IMR-90 (cell line): ENCODE results near the gene SNCA. TPM values are rescaled to one million over a fixed set of nuclear protein-coding genes. Genes with fewer than 3 reads are reported as not detected.

ENCODE experiments used
- ATAC-seq: fragments of 200-7000 bp; cut with Tn5 transposase; 2 replicates; pipeline ENCODE4 v1.9.1; 2020; ENCODE audit warnings: low read depth, mild to moderate bottlenecking, moderate library complexity
- BruUV-seq: library from RNA; stranded (reverse); fragments of 400-500 nt; replicated peaks from 2 replicates; lab custom pipeline; 2021; lab: Mats Ljungman, UMichigan
- CTCF ChIA-PET: fragments of 300-600 bp; formaldehyde crosslinking; extraction: SDS; loops from one replicate; lab custom pipeline; 2021; ENCODE audit warnings: antibody characterized with exemption; lab: Yijun Ruan, JAX
- POLR2A ChIA-PET: fragments of 300-600 bp; sonication (Branson Sonifier 250); formaldehyde crosslinking; loops from one replicate; lab custom pipeline; 2022; ENCODE audit warnings: antibody characterized with exemption; ENCODE audit not compliant: unreplicated experiment; lab: Charles Lee
- DNase-seq: peaks from one replicate; pipeline ENCODE4 v3.0.0; 2013
- H2AFZ ChIP-seq: replicated peaks from 2 replicates; pipeline ENCODE3; 2013; ENCODE audit warnings: low read length, mild to moderate bottlenecking; ENCODE audit not compliant: poor library complexity
- H2AK5ac ChIP-seq: 2 replicates; pipeline ENCODE4 v1.6.1; 2013; ENCODE audit warnings: low read depth, low read length, inconsistent platforms
- H2AK9ac ChIP-seq: replicated peaks from 2 replicates; pipeline ENCODE3; 2013; ENCODE audit warnings: mild to moderate bottlenecking, low read depth, low read length, moderate library complexity; ENCODE audit not compliant: poor library complexity
- H2BK120ac ChIP-seq: 2 replicates; pipeline ENCODE4 v1.6.1; 2013; ENCODE audit warnings: low read depth, low read length, inconsistent platforms
- H2BK15ac ChIP-seq: 3 replicates; pipeline ENCODE4 v1.6.1; 2013; ENCODE audit warnings: low read depth, low read length, inconsistent platforms
- H2BK20ac ChIP-seq: 2 replicates; pipeline ENCODE4 v1.6.1; 2013; ENCODE audit warnings: low read depth, mild to moderate bottlenecking, inconsistent platforms, low read length, moderate library complexity
- H2BK5ac ChIP-seq: 2 replicates; pipeline ENCODE4 v1.6.1; 2013; ENCODE audit warnings: mild to moderate bottlenecking, low read depth, low read length, inconsistent platforms; ENCODE audit not compliant: poor library complexity, severe bottlenecking
- H3K14ac ChIP-seq: replicated peaks from 2 replicates; pipeline ENCODE4 v1.6.1; 2013; ENCODE audit warnings: low read depth, low read length, inconsistent platforms
- H3K18ac ChIP-seq: 2 replicates; pipeline ENCODE4 v1.6.1; 2013; ENCODE audit warnings: low read depth, low read length, control low read depth
- H3K23ac ChIP-seq: 2 replicates; pipeline ENCODE4 v1.6.1; 2013; ENCODE audit warnings: low read depth, low read length, inconsistent platforms
- H3K27ac ChIP-seq: 2 replicates; pipeline ENCODE4 v1.5.1; 2013; ENCODE audit warnings: mild to moderate bottlenecking, control low read depth, low read length; ENCODE audit not compliant: insufficient read depth
- H3K27me3 ChIP-seq: 2 replicates; pipeline ENCODE4 v1.6.1; 2013; ENCODE audit warnings: low read length; ENCODE audit not compliant: control insufficient read depth, insufficient read depth
- H3K36me3 ChIP-seq: 2 replicates; pipeline ENCODE4 v1.6.1; 2013; ENCODE audit warnings: low read length, mixed read lengths; ENCODE audit not compliant: control insufficient read depth, insufficient read depth
- H3K4ac ChIP-seq: 2 replicates; pipeline ENCODE4 v1.6.1; 2013; ENCODE audit warnings: low read depth, low read length, inconsistent platforms
- H3K4me1 ChIP-seq: 2 replicates; pipeline ENCODE4 v1.6.1; 2013; ENCODE audit warnings: low read length, mixed read lengths; ENCODE audit not compliant: control insufficient read depth, insufficient read depth
- H3K4me2 ChIP-seq: 2 replicates; pipeline ENCODE4 v1.6.1; 2013; ENCODE audit warnings: low read depth, mild to moderate bottlenecking, control low read depth, low read length, moderate library complexity
- H3K4me3 ChIP-seq: 2 replicates; pipeline ENCODE4 v1.5.1; 2013; ENCODE audit warnings: low read depth, mild to moderate bottlenecking, control low read depth, low read length, moderate library complexity; ENCODE audit not compliant: insufficient read depth
- H3K56ac ChIP-seq: 2 replicates; pipeline ENCODE4 v1.6.1; 2013; ENCODE audit warnings: low read length, inconsistent platforms; ENCODE audit not compliant: insufficient read depth; ENCODE audit errors: extremely low read depth
- H3K79me1 ChIP-seq, 2 experiments: 2 replicates each; pipeline ENCODE4 v1.6.1; 2013; ENCODE audit warnings: low read length in 2 of 2, inconsistent platforms in 1 of 2, low read depth in 1 of 2
- H3K9ac ChIP-seq: 2 replicates; pipeline ENCODE4 v1.6.1; 2013; ENCODE audit warnings: low read depth, low read length, control low read depth
- H3K9me1 ChIP-seq: 2 replicates; pipeline ENCODE4 v1.6.1; 2013; ENCODE audit warnings: low read length, inconsistent platforms; ENCODE audit not compliant: insufficient read depth
- H3K9me3 ChIP-seq: 2 replicates; pipeline ENCODE4 v1.6.1; 2013; ENCODE audit warnings: low read length; ENCODE audit not compliant: control insufficient read depth, insufficient read depth
- H4K20me1 ChIP-seq: 2 replicates; pipeline ENCODE4 v1.6.1; 2013; ENCODE audit warnings: low read length, inconsistent platforms; ENCODE audit not compliant: insufficient read depth
- H4K5ac ChIP-seq: 2 replicates; pipeline ENCODE4 v1.6.1; 2013; ENCODE audit warnings: mild to moderate bottlenecking, low read depth, low read length, control low read depth
- H4K8ac ChIP-seq, 2 experiments: 2 replicates each; pipeline ENCODE4 v1.6.1; 2013; ENCODE audit warnings: low read depth in 2 of 2, low read length in 2 of 2, control low read depth in 1 of 2, inconsistent platforms in 1 of 2
- H4K91ac ChIP-seq: 2 replicates; pipeline ENCODE4 v1.6.1; 2013; ENCODE audit warnings: low read depth, low read length, inconsistent platforms; ENCODE audit not compliant: insufficient read depth
- BHLHE40 ChIP-seq: fragments of 150-350 bp; IDR thresholded peaks from 2 replicates; pipeline ENCODE4 v1.6.1; 2016; ENCODE audit warnings: mild to moderate bottlenecking, low read depth, low read length
- CEBPB ChIP-seq: IDR thresholded peaks from 2 replicates; pipeline ENCODE4 v1.6.1; 2012; ENCODE audit warnings: low read depth, low read length, improper control_type of control experiment
- CHD1 ChIP-seq: IDR thresholded peaks from 2 replicates; pipeline ENCODE4 v1.6.1; 2012; ENCODE audit warnings: low read depth, low read length, improper control_type of control experiment
- FOS ChIP-seq: fragments of 150-350 bp; IDR thresholded peaks from 2 replicates; pipeline ENCODE4 v1.6.1; 2016; ENCODE audit warnings: low read depth, low read length
- MAFK ChIP-seq: IDR thresholded peaks from 2 replicates; pipeline ENCODE4 v1.6.1; 2012; ENCODE audit warnings: low read depth, low read length, improper control_type of control experiment
- MAZ ChIP-seq: IDR thresholded peaks from 2 replicates; pipeline ENCODE4 v1.6.1; 2012; ENCODE audit warnings: low read depth, mild to moderate bottlenecking, low read length, improper control_type of control experiment, moderate library complexity, borderline replicate concordance
- MXI1 ChIP-seq: IDR thresholded peaks from 2 replicates; pipeline ENCODE4 v1.6.1; 2012; ENCODE audit warnings: low read depth, mild to moderate bottlenecking, low read length, moderate library complexity, borderline replicate concordance
- NFE2L2 ChIP-seq: fragments of 150-350 bp; IDR thresholded peaks from 2 replicates; pipeline ENCODE4 v1.6.1; 2016; ENCODE audit warnings: low read depth, mild to moderate bottlenecking, low read length
- POLR2A ChIP-seq: IDR thresholded peaks from 2 replicates; pipeline ENCODE4 v1.6.1; 2012; ENCODE audit warnings: mild to moderate bottlenecking, low read depth, low read length
- RAD21 ChIP-seq: IDR thresholded peaks from 2 replicates; pipeline ENCODE4 v1.6.1; 2012; ENCODE audit warnings: low read length, improper control_type of control experiment
- RCOR1 ChIP-seq: IDR thresholded peaks from 2 replicates; pipeline ENCODE4 v1.6.1; 2012; ENCODE audit warnings: mild to moderate bottlenecking, low read length, improper control_type of control experiment; ENCODE audit not compliant: insufficient replicate concordance
- RFX5 ChIP-seq: IDR thresholded peaks from 2 replicates; pipeline ENCODE4 v1.8.0; 2012; ENCODE audit warnings: low read depth, mild to moderate bottlenecking, low read length, moderate library complexity
- SMC3 ChIP-seq: fragments of 150-350 bp; IDR thresholded peaks from 2 replicates; pipeline ENCODE4 v1.6.1; 2016; ENCODE audit warnings: low read depth, mild to moderate bottlenecking, antibody characterized with exemption, low read length, moderate library complexity
- WGBS, 2 experiments: methylation state at CpG; one replicate each; pipeline versions ENCODE4 v1.1.5 to v1.1.7; 2013; ENCODE audit warnings: missing lambda C conversion rate in 2 of 2; ENCODE audit not compliant: insufficient read length in 1 of 2; ENCODE audit errors: extremely low coverage in 2 of 2; 5-methylcytosine and 5-hydroxymethylcytosine counted together
- dilution Hi-C: fragments of 300-500 bp; cut with HindIII; formaldehyde crosslinking; loops from one replicate; pipeline ENCODE4 v1.14.3; 2018; ENCODE audit warnings: low sequenced_read_pairs; ENCODE audit not compliant: unreplicated experiment
- in situ Hi-C: fragments of 300-500 bp; cut with MboI; formaldehyde crosslinking; loops from 3 replicates; pipeline ENCODE4 v1.14.3; 2019; ENCODE audit warnings: low sequenced_read_pairs, inconsistent platforms, mixed read lengths
- intact Hi-C: fragments of 100-400 bp; cut with micrococcal nuclease; formaldehyde crosslinking; loops from 2 replicates; pipeline ENCODE4 v1.10.0; 2022
- polyA plus RNA-seq, 3 experiments: library from polyadenylated mRNA; depleted of rRNA; stranded (reverse); fragments of >200 nt; gene quantifications; 2 replicates each; pipeline ENCODE4 v1.2.3, GENCODE V29; 2012; ENCODE audit warnings: low replicate concordance in 1 of 3
- total RNA-seq: library from RNA; depleted of rRNA; stranded (reverse); fragments of >200 nt; gene quantifications from 2 replicates; pipeline ENCODE4 v1.2.3, GENCODE V29; 2012
- TF ChIP-seq, protein P1 (sequence below): fragments of 150-350 bp; IDR thresholded peaks from 2 replicates; pipeline ENCODE4 v1.6.1; 2017; ENCODE audit warnings: mild to moderate bottlenecking, antibody characterized with exemption, low read length, low read depth
- TF ChIP-seq, protein P2 (sequence below): fragments of 150-350 bp; IDR thresholded peaks from 2 replicates; pipeline ENCODE4 v1.6.1; 2016; ENCODE audit warnings: low read depth, mild to moderate bottlenecking, low read length, moderate library complexity, borderline replicate concordance
- TF ChIP-seq, protein P3 (sequence below): conservative IDR thresholded peaks from 2 replicates; pipeline ENCODE4 v1.5.1; 2012; ENCODE audit warnings: mild to moderate bottlenecking, low read depth, low read length, improper control_type of control experiment

The SNCA gene
- total and polyA plus RNA-seq, 2 of the 4 experiments (the other 2 are of a cell fraction) = 0.36 to 0.46 TPM

DNA sequence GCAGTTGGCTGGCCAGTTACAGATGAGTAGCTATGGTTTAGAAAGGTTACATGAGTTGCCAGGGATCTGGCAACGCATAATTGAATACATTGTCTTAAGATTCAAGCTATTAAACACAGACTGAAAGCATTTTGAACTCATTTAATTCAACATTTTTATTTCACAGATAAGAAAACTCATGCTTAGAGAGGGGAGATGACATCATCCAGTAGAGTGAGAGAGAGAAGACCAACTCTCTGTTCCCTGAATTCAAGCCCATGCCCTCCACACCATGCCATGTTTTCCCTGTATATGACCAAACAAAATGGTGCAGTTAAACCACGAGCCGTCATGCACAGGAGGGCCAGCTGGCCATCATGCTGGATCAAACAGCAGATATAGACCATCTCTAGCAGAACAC is 22.6 kb downstream of the SNCA start:
- H4K8ac ChIP-seq = no peak overlapping the region
- no peak overlapping the region for H2AK5ac ChIP-seq
- no peak overlapping the region for H3K4me2 ChIP-seq
- intact Hi-C loops = no loop called here
- H3K18ac ChIP-seq = no peak overlapping the region
- no peak overlapping the region for H3K14ac ChIP-seq
- H3K23ac ChIP-seq = no peak overlapping the region
- H3K9me1 ChIP-seq = no peaks in the 10 kb centered on the region
- dilution Hi-C loops = no loop called here
- H3K4ac ChIP-seq = no peak overlapping the region
- H3K27me3 ChIP-seq = no peaks in the 10 kb centered on the region
- H3K9me3 ChIP-seq = no peaks in the 10 kb centered on the region
- no peak overlapping the region for H2AFZ ChIP-seq
- no peak overlapping the region for H3K4me3 ChIP-seq
- H4K20me1 ChIP-seq = no peaks in the 10 kb centered on the region
- TF ChIP-seq BHLHE40 (no peak), POLR2A (no peak), RFX5 (no peak), FOS (no peak), RCOR1 (no peak), RAD21 (no peak), SMC3 (no peak), MAZ (no peak), NFE2L2 (no peak), MAFK (no peak), CHD1 (no peak), CEBPB (no peak), MXI1 (no peak)
- TF ChIP-seq, protein P1, sequence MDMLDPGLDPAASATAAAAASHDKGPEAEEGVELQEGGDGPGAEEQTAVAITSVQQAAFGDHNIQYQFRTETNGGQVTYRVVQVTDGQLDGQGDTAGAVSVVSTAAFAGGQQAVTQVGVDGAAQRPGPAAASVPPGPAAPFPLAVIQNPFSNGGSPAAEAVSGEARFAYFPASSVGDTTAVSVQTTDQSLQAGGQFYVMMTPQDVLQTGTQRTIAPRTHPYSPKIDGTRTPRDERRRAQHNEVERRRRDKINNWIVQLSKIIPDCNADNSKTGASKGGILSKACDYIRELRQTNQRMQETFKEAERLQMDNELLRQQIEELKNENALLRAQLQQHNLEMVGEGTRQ = no peak
- TF ChIP-seq, protein P2, sequence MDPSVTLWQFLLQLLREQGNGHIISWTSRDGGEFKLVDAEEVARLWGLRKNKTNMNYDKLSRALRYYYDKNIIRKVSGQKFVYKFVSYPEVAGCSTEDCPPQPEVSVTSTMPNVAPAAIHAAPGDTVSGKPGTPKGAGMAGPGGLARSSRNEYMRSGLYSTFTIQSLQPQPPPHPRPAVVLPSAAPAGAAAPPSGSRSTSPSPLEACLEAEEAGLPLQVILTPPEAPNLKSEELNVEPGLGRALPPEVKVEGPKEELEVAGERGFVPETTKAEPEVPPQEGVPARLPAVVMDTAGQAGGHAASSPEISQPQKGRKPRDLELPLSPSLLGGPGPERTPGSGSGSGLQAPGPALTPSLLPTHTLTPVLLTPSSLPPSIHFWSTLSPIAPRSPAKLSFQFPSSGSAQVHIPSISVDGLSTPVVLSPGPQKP = no peak
- TF ChIP-seq, protein P3, sequence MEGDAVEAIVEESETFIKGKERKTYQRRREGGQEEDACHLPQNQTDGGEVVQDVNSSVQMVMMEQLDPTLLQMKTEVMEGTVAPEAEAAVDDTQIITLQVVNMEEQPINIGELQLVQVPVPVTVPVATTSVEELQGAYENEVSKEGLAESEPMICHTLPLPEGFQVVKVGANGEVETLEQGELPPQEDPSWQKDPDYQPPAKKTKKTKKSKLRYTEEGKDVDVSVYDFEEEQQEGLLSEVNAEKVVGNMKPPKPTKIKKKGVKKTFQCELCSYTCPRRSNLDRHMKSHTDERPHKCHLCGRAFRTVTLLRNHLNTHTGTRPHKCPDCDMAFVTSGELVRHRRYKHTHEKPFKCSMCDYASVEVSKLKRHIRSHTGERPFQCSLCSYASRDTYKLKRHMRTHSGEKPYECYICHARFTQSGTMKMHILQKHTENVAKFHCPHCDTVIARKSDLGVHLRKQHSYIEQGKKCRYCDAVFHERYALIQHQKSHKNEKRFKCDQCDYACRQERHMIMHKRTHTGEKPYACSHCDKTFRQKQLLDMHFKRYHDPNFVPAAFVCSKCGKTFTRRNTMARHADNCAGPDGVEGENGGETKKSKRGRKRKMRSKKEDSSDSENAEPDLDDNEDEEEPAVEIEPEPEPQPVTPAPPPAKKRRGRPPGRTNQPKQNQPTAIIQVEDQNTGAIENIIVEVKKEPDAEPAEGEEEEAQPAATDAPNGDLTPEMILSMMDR = no peak
- ChIA-PET CTCF (interaction anchor here (0.6 kb wide), 1 partner anchor 1099 kb away, joined by 3 read pairs; no protein-coding TSS in a partner anchor), POLR2A (no interaction called here)
- no peak overlapping the region for H3K56ac ChIP-seq
- H3K27ac ChIP-seq = no peak overlapping the region
- no peaks in the 10 kb centered on the region for H3K79me1 ChIP-seq
- no peak overlapping the region for H4K5ac ChIP-seq
- no TSS peak for BruUV-seq
- no peak overlapping the region for H2BK120ac ChIP-seq
- no peaks in the 10 kb centered on the region for H3K36me3 ChIP-seq
- no peak overlapping the region for H4K91ac ChIP-seq
- no CpG with 5 or more reads among the region's 3 CpGs for WGBS, 2 experiments
- H2BK15ac ChIP-seq = no peak overlapping the region
- H3K4me1 ChIP-seq = no peaks in the 10 kb centered on the region
- H2BK20ac ChIP-seq = no peak overlapping the region
- in situ Hi-C loops = no loop called here
- H2AK9ac ChIP-seq = no peak overlapping the region
- no peak overlapping the region for H2BK5ac ChIP-seq
- DNase-seq = no peak
- no peak overlapping the region for H3K9ac ChIP-seq
- ATAC-seq = no peak
